Muscle layer of colon (tissue), 2 donors: Measurements from ENCODE around the gene LMX1B.

Experiments used
- H3K27ac ChIP-seq: one replicate; pipeline ENCODE4 v1.7.0; 2013; ENCODE audit warnings: low read depth, mild to moderate bottlenecking, low read length, moderate library complexity
- H3K27me3 ChIP-seq, 2 donors: one replicate each; pipeline ENCODE4 v1.7.0; 2013; ENCODE audit warnings: low read length in 2 of 2, mild to moderate bottlenecking in 2 of 2; ENCODE audit not compliant: insufficient read depth in 2 of 2, control insufficient read depth in 1 of 2
- H3K36me3 ChIP-seq: one replicate; pipeline ENCODE4 v1.7.0; 2013; ENCODE audit warnings: mild to moderate bottlenecking, low read length; ENCODE audit not compliant: insufficient read depth
- H3K4me1 ChIP-seq: one replicate; pipeline ENCODE4 v1.7.0; 2013; ENCODE audit warnings: mild to moderate bottlenecking, low read length; ENCODE audit not compliant: insufficient read depth
- H3K4me3 ChIP-seq, 2 donors: one replicate each; pipeline ENCODE4 v1.7.0; 2013; ENCODE audit warnings: low read length in 2 of 2, low read depth in 1 of 2, mild to moderate bottlenecking in 1 of 2, moderate library complexity in 1 of 2
- H3K9ac ChIP-seq: one replicate; pipeline ENCODE4 v1.7.0; 2013; ENCODE audit warnings: low read length
- H3K9me3 ChIP-seq: one replicate; pipeline ENCODE4 v1.7.0; 2013; ENCODE audit warnings: mild to moderate bottlenecking, low read length
- donor health status: abdominal sarcoma.
- donor health status: Adenocarcinoma of cecum.

Gene LMX1B

GRCh38 chr9:126587187-126588185 lies 26.2 kb upstream of the LMX1B start:
- H3K27me3 ChIP-seq, result no peaks in the 10 kb centered on the region
- no peak overlapping the region for H3K4me3 ChIP-seq
- no peaks in the 10 kb centered on the region for H3K9me3 ChIP-seq
- peak overlapping the region; percentile 16 for H3K27ac ChIP-seq
- no peaks in the 10 kb centered on the region for H3K36me3 ChIP-seq
- no peak overlapping the region for H3K9ac ChIP-seq
- H3K4me1 ChIP-seq, result peaks cover 20% of the 10 kb centered on the region

GRCh38 chr9:126588491-126589168 lies 25.1 kb upstream of the LMX1B start:
- H3K9me3 ChIP-seq, result no peaks in the 10 kb centered on the region
- peaks cover 20% of the 10 kb centered on the region for H3K4me1 ChIP-seq
- peaks cover 0 to 2% of the 10 kb centered on the region in 2 donors for H3K27me3 ChIP-seq
- no peak overlapping the region for H3K27ac ChIP-seq
- H3K36me3 ChIP-seq, result no peaks in the 10 kb centered on the region
- H3K9ac ChIP-seq, result no peak overlapping the region
- H3K4me3 ChIP-seq, result no peak overlapping the region

- H3K27ac ChIP-seq, result no peak overlapping the region
- no peak overlapping the region for H3K4me3 ChIP-seq
- peaks cover 20% of the 10 kb centered on the region for H3K4me1 ChIP-seq
- H3K27me3 ChIP-seq, result peaks cover 0 to 5% of the 10 kb centered on the region in 2 donors
- no peaks in the 10 kb centered on the region for H3K36me3 ChIP-seq
- no peak overlapping the region for H3K9ac ChIP-seq
- H3K9me3 ChIP-seq, result no peaks in the 10 kb centered on the region
Measured at GRCh38 chr9:126589349-126589748, 24.4 kb upstream of the LMX1B start.

GRCh38 chr9:126591083-126591482 lies 22.6 kb upstream of the LMX1B start:
- Histone ChIP-seq H3K27ac (no peak overlapping the region), H3K36me3 (no peaks in the 10 kb centered on the region), H3K4me1 (peaks cover 20% of the 10 kb centered on the region), H3K9ac (no peak overlapping the region), H3K27me3 (peaks cover 5% of the 10 kb centered on the region in 2 donors), H3K9me3 (no peaks in the 10 kb centered on the region), H3K4me3 (no peak overlapping the region)

GRCh38 chr9:126591922-126592321 lies 21.8 kb upstream of the LMX1B start:
- peaks cover 17% of the 10 kb centered on the region for H3K4me1 ChIP-seq
- H3K36me3 ChIP-seq, result no peaks in the 10 kb centered on the region
- no peak overlapping the region for H3K9ac ChIP-seq
- H3K27me3 ChIP-seq, result peaks cover 5 to 11% of the 10 kb centered on the region in 2 donors
- no peaks in the 10 kb centered on the region for H3K9me3 ChIP-seq
- no peak overlapping the region for H3K4me3 ChIP-seq
- no peak overlapping the region for H3K27ac ChIP-seq

GRCh38 chr9:126592461-126592860 lies 21.3 kb upstream of the LMX1B start:
- no peak overlapping the region for H3K9ac ChIP-seq
- no peaks in the 10 kb centered on the region for H3K9me3 ChIP-seq
- H3K4me3 ChIP-seq, result no peak overlapping the region
- H3K4me1 ChIP-seq, result peaks cover 12% of the 10 kb centered on the region
- H3K36me3 ChIP-seq, result no peaks in the 10 kb centered on the region
- no peak overlapping the region for H3K27ac ChIP-seq
- H3K27me3 ChIP-seq, result peaks cover 5 to 11% of the 10 kb centered on the region in 2 donors

GRCh38 chr9:126595982-126596381 lies 17.7 kb upstream of the LMX1B start:
- Histone ChIP-seq H3K9me3 (no peaks in the 10 kb centered on the region), H3K36me3 (no peaks in the 10 kb centered on the region), H3K27me3 (peaks cover 5 to 11% of the 10 kb centered on the region in 2 donors), H3K27ac (no peak overlapping the region), H3K4me1 (no peaks in the 10 kb centered on the region), H3K4me3 (no peak overlapping the region), H3K9ac (no peak overlapping the region)

- H3K36me3 ChIP-seq, result no peaks in the 10 kb centered on the region
- no peak overlapping the region for H3K4me3 ChIP-seq
- H3K9ac ChIP-seq, result no peak overlapping the region
- no peaks in the 10 kb centered on the region for H3K9me3 ChIP-seq
- H3K27ac ChIP-seq, result no peak overlapping the region
- no peaks in the 10 kb centered on the region for H3K4me1 ChIP-seq
- peaks cover 0 to 11% of the 10 kb centered on the region in 2 donors for H3K27me3 ChIP-seq
Measured at GRCh38 chr9:126599047-126599650, 14.6 kb upstream of the LMX1B start.

GRCh38 chr9:126604059-126605055 lies 9.4 kb upstream of the LMX1B start:
- no peak overlapping the region for H3K9ac ChIP-seq
- peaks cover 4 to 15% of the 10 kb centered on the region in 2 donors for H3K27me3 ChIP-seq
- no peaks in the 10 kb centered on the region for H3K9me3 ChIP-seq
- no peak overlapping the region for H3K4me3 ChIP-seq
- H3K36me3 ChIP-seq, result no peaks in the 10 kb centered on the region
- no peak overlapping the region for H3K27ac ChIP-seq
- no peaks in the 10 kb centered on the region for H3K4me1 ChIP-seq

GRCh38 chr9:126605792-126606482 lies 7.8 kb upstream of the LMX1B start:
- Histone ChIP-seq H3K4me3 (no peak overlapping the region), H3K27ac (no peak overlapping the region), H3K9ac (no peak overlapping the region), H3K27me3 (peaks cover 11 to 31% of the 10 kb centered on the region in 2 donors), H3K9me3 (no peaks in the 10 kb centered on the region), H3K4me1 (peaks cover 2% of the 10 kb centered on the region), H3K36me3 (no peaks in the 10 kb centered on the region)
